GM12891 (cell line): ENCODE measurements around the gene TASOR.
A peak's percentile ranks its signal among the peaks of the same experiment; 100 is the strongest.

ENCODE experiments used
- PAX5 ChIP-seq: IDR thresholded peaks from 2 replicates; pipeline ENCODE4 v1.6.1; 2011; ENCODE audit warnings: low read length, moderate library complexity, mild to moderate bottlenecking; ENCODE audit not compliant: insufficient read depth, severe bottlenecking
- POLR2A ChIP-seq: IDR thresholded peaks from 2 replicates; pipeline ENCODE4 v1.6.1; 2011; ENCODE audit warnings: low read depth, low read length, control low read depth
- POLR2AphosphoS5 ChIP-seq: IDR thresholded peaks from 2 replicates; pipeline ENCODE4 v1.6.1; 2011; ENCODE audit warnings: low read depth, low read length, control low read depth
- POU2F2 ChIP-seq: IDR thresholded peaks from 2 replicates; pipeline ENCODE4 v1.6.1; 2011; ENCODE audit warnings: low read depth, mild to moderate bottlenecking, control low read depth, low read length, moderate library complexity
- SPI1 ChIP-seq: IDR thresholded peaks from 2 replicates; pipeline ENCODE4 v1.6.1; 2011; ENCODE audit warnings: low read depth, low read length, control low read depth
- TAF1 ChIP-seq: IDR thresholded peaks from 2 replicates; pipeline ENCODE4 v1.6.1; 2011; ENCODE audit warnings: low read depth, low read length, control low read depth

DNA sequence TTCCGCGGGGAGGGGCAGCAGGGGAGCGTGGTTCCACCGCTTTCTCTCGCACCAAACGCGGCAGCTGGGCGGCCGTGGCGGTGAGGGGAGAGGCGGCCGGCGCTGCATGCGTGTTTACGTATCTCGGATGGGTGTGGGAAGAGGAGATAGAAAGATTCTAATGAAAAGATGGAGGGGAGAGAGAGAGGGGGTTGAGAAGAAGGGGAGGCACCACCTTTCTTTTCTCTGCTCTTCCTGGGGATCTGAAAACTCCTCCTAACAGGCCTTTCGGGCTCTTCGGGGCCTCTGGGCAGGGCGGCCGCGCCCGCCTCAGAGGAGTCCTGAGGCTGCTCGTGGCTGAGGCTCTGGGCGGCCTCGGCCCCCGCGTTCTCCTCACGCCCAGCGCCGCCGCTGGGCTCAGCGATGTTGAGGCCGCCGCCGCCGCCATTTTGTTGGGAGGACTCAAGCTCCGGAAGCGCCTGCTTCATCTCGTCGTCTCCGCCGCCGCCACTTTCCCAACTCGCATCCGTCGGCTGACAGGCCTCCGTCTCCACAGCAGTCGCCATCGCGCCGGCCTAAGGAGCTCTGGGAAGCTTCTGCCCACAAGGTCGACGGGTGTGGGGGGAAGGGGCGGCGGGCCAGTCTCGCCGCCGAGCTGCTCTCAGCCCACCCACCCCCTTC is 473 bp downstream of the TASOR start:
- TF ChIP-seq POLR2AphosphoS5 (peak; percentile 60), POLR2A (no peak; the same call in 1 of the 2 replicates), TAF1 (peak; percentile 38; the same call in 1 of the 2 replicates), SPI1 (no peak), POU2F2 (peak; percentile 18; the same call in 1 of the 2 replicates), PAX5 (no peak)
